ENCODE results near the gene PLD2.

The PLD2 gene

GRCh38 chr17:4839221-4839620 lies 32.3 kb downstream of the PLD2 start:
- TF ChIP-seq CTCF (IDR thresholded peaks at IDR 0.05; ENCODE audit: low read depth, low read length, missing control alignments), result no peak
- DNase-seq (ENCODE audit: low read depth), result no peak
- in situ Hi-C loops (cut with HindIII; ENCODE audit: low sequenced_read_pairs), result loop anchor here (5.0 kb wide), 1 partner anchor 52 kb away; the partner anchor contains the start of genes GLTPD2 and VMO1
- H3K4me3 ChIP-seq (ENCODE audit: low read depth, low read length), result no peak overlapping the region

DNA sequence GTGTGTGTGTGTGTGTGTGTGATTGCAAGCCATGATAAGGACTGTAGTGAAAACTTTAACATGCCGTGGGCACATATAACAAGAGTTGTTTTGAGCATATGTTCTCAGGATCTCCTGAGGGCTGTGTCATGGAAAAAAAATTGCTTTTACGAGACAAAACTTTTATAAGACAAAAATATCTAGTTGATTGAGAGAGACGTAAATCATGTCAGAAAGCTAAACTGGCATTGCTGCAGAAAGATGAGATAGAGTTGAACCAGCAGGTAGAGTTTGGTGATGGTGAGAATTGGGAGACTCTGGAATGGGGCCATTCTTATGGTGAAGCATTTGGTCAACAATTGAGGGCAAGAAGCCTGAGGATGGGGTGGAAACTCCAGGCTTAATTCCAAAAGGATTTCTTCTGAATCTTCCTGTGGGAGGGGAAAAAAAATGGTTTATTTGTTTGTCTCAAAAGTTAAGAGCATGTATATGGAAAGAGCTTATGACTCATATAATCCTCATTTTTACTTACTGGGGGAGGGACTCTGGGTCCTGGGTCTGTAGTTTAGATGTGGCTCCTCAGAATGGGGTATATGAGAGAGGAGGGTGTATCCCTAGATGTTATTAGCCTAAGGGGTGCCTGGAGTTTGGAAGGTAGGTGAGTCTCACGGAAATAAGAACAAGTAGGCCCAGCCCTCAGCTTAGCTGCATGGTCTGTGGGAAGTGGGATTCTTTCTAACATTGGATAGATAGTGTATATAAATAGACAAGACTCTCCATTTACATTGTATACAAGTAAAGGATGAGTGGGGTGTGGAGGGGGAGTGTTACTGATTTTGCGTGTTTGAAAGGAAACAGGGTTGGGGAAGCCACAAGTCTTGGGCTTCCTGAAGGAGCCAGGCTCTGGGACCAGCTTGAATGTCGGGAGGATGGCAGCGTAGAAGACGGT lies 33.3 kb downstream of the PLD2 start:
- no peak for DNase-seq (ENCODE audit: low read depth)
- in situ Hi-C loops (cut with HindIII; ENCODE audit: low sequenced_read_pairs), result loop anchor here (5.0 kb wide), 1 partner anchor 53 kb away; the partner anchor contains the start of genes GLTPD2 and VMO1

DNA sequence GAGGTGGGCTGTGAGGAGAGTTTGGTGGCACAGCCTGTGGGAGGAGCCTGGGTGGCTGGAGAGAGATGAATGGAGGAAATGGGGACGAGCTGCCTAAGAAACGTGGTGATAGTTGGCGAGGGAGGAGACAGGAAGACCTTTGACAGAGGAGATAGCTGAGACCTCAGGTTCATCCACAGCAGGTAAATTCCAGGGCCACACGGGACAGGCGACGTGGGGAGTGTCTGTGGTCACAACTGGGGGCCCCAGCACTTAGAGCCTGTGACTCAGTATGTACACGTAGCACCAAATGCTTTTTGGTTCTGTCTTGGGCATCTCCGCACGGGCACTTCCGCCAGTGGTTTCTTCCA lies 33.9 kb downstream of the PLD2 start:
- TF ChIP-seq CTCF (IDR thresholded peaks at IDR 0.05; ENCODE audit: low read depth, low read length, missing control alignments), result no peak
- in situ Hi-C loops (cut with HindIII; ENCODE audit: low sequenced_read_pairs), result no loop called here
- H3K4me3 ChIP-seq (ENCODE audit: low read depth, low read length), result no peak overlapping the region
- no peak for DNase-seq (ENCODE audit: low read depth)

More for the DNA sequence above, 33.3 kb downstream of the PLD2 start:
- no peak overlapping the region for H3K4me3 ChIP-seq (ENCODE audit: low read depth, low read length)
- TF ChIP-seq CTCF (IDR thresholded peaks at IDR 0.05; ENCODE audit: low read depth, low read length, missing control alignments), result no peak

GRCh38 chr17:4842376-4842775 lies 35.4 kb downstream of the PLD2 start:
- no peak overlapping the region for H3K4me3 ChIP-seq (ENCODE audit: low read depth, low read length)
- DNase-seq (ENCODE audit: low read depth), result no peak
- in situ Hi-C loops (cut with HindIII; ENCODE audit: low sequenced_read_pairs), result no loop called here
- no peak for TF ChIP-seq CTCF (IDR thresholded peaks at IDR 0.05; ENCODE audit: low read depth, low read length, missing control alignments)

DNA sequence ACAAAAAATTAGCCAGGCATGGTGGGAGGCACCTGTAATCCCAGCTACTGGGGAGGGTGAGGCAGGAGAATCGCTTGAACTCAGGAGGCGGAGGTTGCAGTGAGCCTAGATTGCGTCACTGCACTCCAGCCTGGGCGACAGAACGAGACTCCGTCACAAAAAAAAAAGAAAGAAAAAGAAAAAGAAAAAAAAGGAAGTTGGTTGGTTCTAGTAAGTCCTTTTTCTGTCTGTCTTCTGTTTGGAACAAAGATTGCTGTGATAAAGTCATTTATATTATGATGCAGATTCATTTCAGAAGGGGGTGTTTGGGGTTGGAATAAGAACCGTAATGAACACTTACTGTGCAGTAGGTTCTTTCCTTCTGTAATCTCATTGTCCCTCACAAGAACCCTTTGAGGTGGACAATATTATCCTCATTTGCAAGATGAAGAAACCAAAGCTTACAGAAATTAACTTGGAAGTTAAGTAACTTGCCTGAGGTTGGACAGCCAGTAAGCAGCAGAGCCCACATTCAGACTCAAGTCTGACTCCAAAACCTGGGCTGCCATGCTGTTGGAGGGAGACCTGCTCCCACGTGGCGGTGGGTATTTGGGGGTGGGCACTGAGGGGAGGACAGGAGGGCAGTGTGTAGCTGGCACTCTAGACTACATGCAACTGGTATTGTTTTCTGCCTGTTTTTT lies 36.5 kb downstream of the PLD2 start:
- in situ Hi-C loops (cut with HindIII; ENCODE audit: low sequenced_read_pairs), result no loop called here

More for the DNA sequence above, 36.5 kb downstream of the PLD2 start:
- no peak for DNase-seq (ENCODE audit: low read depth)
- no peak for TF ChIP-seq CTCF (IDR thresholded peaks at IDR 0.05; ENCODE audit: low read depth, low read length, missing control alignments)
- H3K4me3 ChIP-seq (ENCODE audit: low read depth, low read length), result no peak overlapping the region

Measured in astrocyte of the cerebellum (primary cell).